Vagina (tissue), 2 donors: ENCODE results near the gene KCTD5.

Experiments
- POLR2AphosphoS5 ChIP-seq, 2 donors: sonication (generic); formaldehyde crosslinking; IDR thresholded peaks; one replicate each; pipeline ENCODE4 v1.9.0; 2017; ENCODE audit warnings: antibody characterized with exemption in 2 of 2, mild to moderate bottlenecking in 2 of 2, low read depth in 1 of 2; ENCODE audit not compliant: insufficient read depth in 1 of 2
- TF ChIP-seq, protein P1 (sequence below), 3 experiments: fragments of 450-650 bp in 2 of 3; fragments of 200-600 bp in 1 of 3; sonication (generic) in 1 of 3; IDR thresholded peaks; one replicate each; pipeline ENCODE4 v1.5.1; 2017 to 2019; ENCODE audit warnings: antibody characterized with exemption in 3 of 3, mild to moderate bottlenecking in 2 of 3, moderate library complexity in 2 of 3

- TF ChIP-seq, protein P1, sequence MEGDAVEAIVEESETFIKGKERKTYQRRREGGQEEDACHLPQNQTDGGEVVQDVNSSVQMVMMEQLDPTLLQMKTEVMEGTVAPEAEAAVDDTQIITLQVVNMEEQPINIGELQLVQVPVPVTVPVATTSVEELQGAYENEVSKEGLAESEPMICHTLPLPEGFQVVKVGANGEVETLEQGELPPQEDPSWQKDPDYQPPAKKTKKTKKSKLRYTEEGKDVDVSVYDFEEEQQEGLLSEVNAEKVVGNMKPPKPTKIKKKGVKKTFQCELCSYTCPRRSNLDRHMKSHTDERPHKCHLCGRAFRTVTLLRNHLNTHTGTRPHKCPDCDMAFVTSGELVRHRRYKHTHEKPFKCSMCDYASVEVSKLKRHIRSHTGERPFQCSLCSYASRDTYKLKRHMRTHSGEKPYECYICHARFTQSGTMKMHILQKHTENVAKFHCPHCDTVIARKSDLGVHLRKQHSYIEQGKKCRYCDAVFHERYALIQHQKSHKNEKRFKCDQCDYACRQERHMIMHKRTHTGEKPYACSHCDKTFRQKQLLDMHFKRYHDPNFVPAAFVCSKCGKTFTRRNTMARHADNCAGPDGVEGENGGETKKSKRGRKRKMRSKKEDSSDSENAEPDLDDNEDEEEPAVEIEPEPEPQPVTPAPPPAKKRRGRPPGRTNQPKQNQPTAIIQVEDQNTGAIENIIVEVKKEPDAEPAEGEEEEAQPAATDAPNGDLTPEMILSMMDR (IDR thresholded peaks at IDR 0.05), result no peak
- TF ChIP-seq POLR2AphosphoS5 (IDR thresholded peaks at IDR 0.05; ENCODE audit: insufficient read depth in 1 of 2, low read depth in 1 of 2), result no peak
Measured at GRCh38 chr16:2708955-2709587, 26.7 kb downstream of the KCTD5 start.
